HL-60 (cell line): ENCODE data around the gene ZNF511.

ENCODE experiments used
- DNase-seq, 2 experiments: peaks; one replicate each; pipeline ENCODE4 v3.0.0-alpha.2; 2010 to 2020; ENCODE audit warnings: low read depth in 1 of 2, low spot score in 1 of 2
- H3K27ac ChIP-seq: fragments of 250-450 bp; sonication (Bioruptor Pico); replicated peaks from 2 replicates; pipeline ENCODE4 v1.5.1; 2020; ENCODE audit warnings: mild to moderate bottlenecking, moderate library complexity
- H3K27me3 ChIP-seq: fragments of 250-450 bp; sonication (Bioruptor Pico); 2 replicates; pipeline ENCODE4 v1.5.1; 2021; ENCODE audit warnings: mild to moderate bottlenecking, moderate library complexity; ENCODE audit not compliant: insufficient read depth, poor library complexity, severe bottlenecking
- H3K4me3 ChIP-seq: replicated peaks from 2 replicates; pipeline ENCODE4 v1.5.1; 2011; ENCODE audit warnings: mild to moderate bottlenecking, control low read depth, low read length; ENCODE audit not compliant: insufficient read depth
- CTCF ChIP-seq: IDR thresholded peaks from one replicate; pipeline ENCODE4 v1.5.1; 2011; ENCODE audit warnings: low read length, control low read depth, inconsistent platforms; ENCODE audit not compliant: insufficient read depth
- GABPA ChIP-seq: IDR thresholded peaks from 2 replicates; pipeline ENCODE4 v1.6.1; 2012; ENCODE audit warnings: low read depth
- POLR2AphosphoS5 ChIP-seq: IDR thresholded peaks from 2 replicates; pipeline ENCODE4 v1.6.1; 2012; ENCODE audit warnings: low read depth
- REST ChIP-seq: IDR thresholded peaks from 2 replicates; pipeline ENCODE4 v1.6.1; 2012; ENCODE audit warnings: low read depth; ENCODE audit not compliant: insufficient replicate concordance
- SPI1 ChIP-seq: IDR thresholded peaks from 2 replicates; pipeline ENCODE4 v1.6.1; 2012; ENCODE audit warnings: low read depth, mild to moderate bottlenecking, borderline replicate concordance

The ZNF511 gene

GRCh38 chr10:133270773-133271297 lies 37.9 kb upstream of the ZNF511 start:
- Histone ChIP-seq H3K27ac (no peak overlapping the region), H3K4me3 (no peak overlapping the region), H3K27me3 (no peaks in the 10 kb centered on the region)
- no peak for DNase-seq
- no peak for TF ChIP-seq REST
- TF ChIP-seq CTCF, result no peak
- TF ChIP-seq POLR2AphosphoS5, result no peak
- TF ChIP-seq GABPA, result no peak
- TF ChIP-seq SPI1, result no peak

DNA sequence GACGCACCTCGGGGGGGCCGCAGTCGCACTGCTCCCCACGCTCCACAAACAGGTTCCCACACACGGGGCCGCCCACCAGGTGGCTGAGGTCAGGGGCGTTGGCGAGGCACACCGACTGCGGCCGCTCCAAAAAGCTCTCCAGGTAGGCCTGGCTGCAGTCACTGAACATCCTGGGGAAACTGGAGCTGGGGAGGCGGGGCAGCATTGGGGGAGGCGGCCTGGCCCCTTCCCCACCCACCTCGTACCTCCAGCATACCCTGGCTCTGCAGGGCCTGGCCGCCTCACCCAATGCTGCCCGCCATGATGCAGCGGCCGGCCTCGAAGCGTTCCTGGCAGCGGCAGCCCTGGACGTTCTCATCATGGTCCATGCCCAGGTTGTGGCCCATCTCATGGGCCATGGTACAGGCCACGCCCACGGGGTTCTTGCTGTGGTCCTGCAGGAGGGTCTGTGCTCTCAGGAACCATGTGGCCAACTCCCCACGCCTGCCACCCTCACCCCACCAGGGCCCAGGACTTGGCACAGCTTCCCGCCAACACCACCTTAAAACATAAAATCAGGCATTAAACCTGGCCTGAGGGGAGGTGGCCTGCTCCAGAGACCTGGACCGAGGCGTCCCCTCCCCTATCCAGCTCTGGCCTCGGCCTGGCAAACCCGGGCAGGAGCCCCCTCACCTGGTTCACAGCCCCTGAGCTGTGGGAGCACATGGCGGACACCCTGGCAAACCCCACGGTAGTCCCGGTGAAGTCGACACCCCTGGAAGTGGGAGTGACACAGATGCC lies 37.0 kb upstream of the ZNF511 start:
- Histone ChIP-seq H3K27ac (no peak overlapping the region), H3K4me3 (no peak overlapping the region), H3K27me3 (no peaks in the 10 kb centered on the region)
- DNase-seq, result no peak
- TF ChIP-seq POLR2AphosphoS5, result no peak
- no peak for TF ChIP-seq CTCF
- TF ChIP-seq GABPA, result no peak
- TF ChIP-seq SPI1, result no peak
- TF ChIP-seq REST, result no peak

DNA sequence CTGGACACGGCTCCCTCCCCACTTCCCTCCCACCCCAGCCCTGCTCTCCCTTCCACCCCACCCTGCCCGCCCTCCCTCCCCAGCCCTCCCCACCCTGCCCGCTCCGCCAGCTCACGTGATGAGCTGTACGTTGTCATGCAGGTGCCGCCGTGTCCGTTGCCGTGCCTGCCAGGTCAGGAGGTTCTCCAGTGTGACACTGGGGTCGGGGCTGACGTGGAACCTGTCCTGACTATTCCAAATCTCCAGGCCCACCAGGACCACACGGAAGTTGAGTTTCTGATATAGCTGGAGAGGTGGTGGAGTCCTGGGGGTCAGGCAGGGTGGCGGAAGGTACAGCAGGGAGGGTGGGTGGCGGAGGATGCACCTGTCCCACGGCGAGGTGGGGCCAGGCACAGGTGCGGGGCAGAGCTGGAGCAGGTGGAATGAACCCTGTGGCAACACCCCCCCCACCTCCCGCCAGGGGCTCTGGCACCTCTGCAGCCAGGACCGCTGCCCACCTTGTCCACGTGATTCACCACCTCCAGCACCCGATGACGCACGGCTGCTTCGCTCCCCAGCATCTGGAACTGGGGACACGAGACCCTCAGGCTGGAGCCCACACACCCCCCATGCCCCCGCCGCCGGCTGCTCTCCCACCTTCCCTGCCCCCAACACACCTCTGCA lies 36.3 kb upstream of the ZNF511 start:
- no peak for TF ChIP-seq GABPA
- no peak for TF ChIP-seq SPI1
- no peak for TF ChIP-seq CTCF
- TF ChIP-seq REST, result no peak
- no peak for TF ChIP-seq POLR2AphosphoS5
- no peak for DNase-seq

More for the DNA sequence above, 36.3 kb upstream of the ZNF511 start:
- Histone ChIP-seq H3K4me3 (no peak overlapping the region), H3K27me3 (no peaks in the 10 kb centered on the region), H3K27ac (no peak overlapping the region)
